ENCODE data around the gene USP10. TPM values are rescaled to one million over a fixed set of nuclear protein-coding genes. Genes with fewer than 3 reads are reported as not detected.
"Not testable (repeated sequence)": the region's sequence is repeated elsewhere in the genome, so short reads cannot be mapped to it uniquely, and the experiment has no call there.

USP10 gene
- total RNA-seq, 4 donors from 2014 or later = 49.1 to 70.2 (median 60.0) TPM

GRCh38 chr16:84686707-84687298, 13.0 kb upstream of the USP10 start:
- Histone ChIP-seq H3K9me3 (no peaks in the 10 kb centered on the region), H3K27ac (no peak overlapping the region), H3K4me1 (no peaks in the 10 kb centered on the region), H3K27me3 (peaks cover 15% of the 10 kb centered on the region), H3K4me3 (no peak overlapping the region), H3K36me3 (no peaks in the 10 kb centered on the region)
- no peak for ATAC-seq
- WGBS, 2 donors (ENCODE audit: low coverage in 1 of 2) = 92% methylated on average over 4 of the region's 6 CpGs; no CpG with 5 or more reads in 1 of the 2 donors
- TF ChIP-seq POLR2A (IDR thresholded peaks at IDR 0.05) = no peak
- no peak for TF ChIP-seq CTCF (IDR thresholded peaks at IDR 0.05)
- no peak for TF ChIP-seq EP300 (IDR thresholded peaks at IDR 0.05)
- TF ChIP-seq POLR2AphosphoS5 (IDR thresholded peaks at IDR 0.05) = no peak

- no peak overlapping the region for H3K4me3 ChIP-seq
- H3K36me3 ChIP-seq = no peaks in the 10 kb centered on the region
- peaks cover 15% of the 10 kb centered on the region for H3K27me3 ChIP-seq
- 67 to 76% methylated on average over 2 to 6 of the region's 6 CpGs for WGBS, 2 donors (ENCODE audit: low coverage in 1 of 2)
- TF ChIP-seq POLR2A (IDR thresholded peaks at IDR 0.05) (no peak), CTCF (IDR thresholded peaks at IDR 0.05) (no peak), EP300 (IDR thresholded peaks at IDR 0.05) (no peak), POLR2AphosphoS5 (IDR thresholded peaks at IDR 0.05) (no peak)
- no peak for ATAC-seq
- no peaks in the 10 kb centered on the region for H3K4me1 ChIP-seq
- no peaks in the 10 kb centered on the region for H3K9me3 ChIP-seq
- H3K27ac ChIP-seq = no peak overlapping the region
Measured at GRCh38 chr16:84687715-84688114, 12.1 kb upstream of the USP10 start.

- ATAC-seq, H3K4me1 ChIP-seq, H3K4me3 ChIP-seq, H3K36me3 ChIP-seq, H3K9me3 ChIP-seq, H3K27ac ChIP-seq: not testable (repeated sequence)
- peaks cover 15% of the 10 kb centered on the region for H3K27me3 ChIP-seq
- 60 to 100% methylated on average over 2 to 4 of the region's 4 CpGs for WGBS, 2 donors (ENCODE audit: low coverage in 1 of 2)
Measured at GRCh38 chr16:84688163-84688562, 11.6 kb upstream of the USP10 start.

GRCh38 chr16:84689111-84689510, 10.7 kb upstream of the USP10 start:
- Histone ChIP-seq H3K27ac (no peak overlapping the region), H3K36me3 (no peaks in the 10 kb centered on the region), H3K4me3 (no peak overlapping the region), H3K27me3 (peaks cover 13% of the 10 kb centered on the region), H3K4me1 (no peaks in the 10 kb centered on the region), H3K9me3 (no peaks in the 10 kb centered on the region)
- no peak for TF ChIP-seq EP300 (IDR thresholded peaks at IDR 0.05)
- no peak for TF ChIP-seq CTCF (IDR thresholded peaks at IDR 0.05)
- TF ChIP-seq POLR2AphosphoS5 (IDR thresholded peaks at IDR 0.05) = no peak
- WGBS, 2 donors (ENCODE audit: low coverage in 1 of 2) = 50 to 65% methylated on average over 8 of the region's 8 CpGs
- ATAC-seq = no peak

- no peaks in the 10 kb centered on the region for H3K36me3 ChIP-seq
- WGBS, 2 donors (ENCODE audit: low coverage in 1 of 2) = 48 to 61% methylated on average over 5 to 6 of the region's 6 CpGs
Measured at GRCh38 chr16:84690088-84690819, 9.5 kb upstream of the USP10 start.

More at GRCh38 chr16:84690088-84690819, 9.5 kb upstream of the USP10 start:
- peaks cover 8% of the 10 kb centered on the region for H3K27me3 ChIP-seq
- TF ChIP-seq POLR2A (IDR thresholded peaks at IDR 0.05) (no peak), EP300 (IDR thresholded peaks at IDR 0.05) (no peak), CTCF (IDR thresholded peaks at IDR 0.05) (no peak), POLR2AphosphoS5 (IDR thresholded peaks at IDR 0.05) (no peak)
- no peak overlapping the region for H3K4me3 ChIP-seq
- no peaks in the 10 kb centered on the region for H3K9me3 ChIP-seq
- no peaks in the 10 kb centered on the region for H3K4me1 ChIP-seq
- ATAC-seq = no peak
- H3K27ac ChIP-seq = no peak overlapping the region
